SJCRH30 (cell line): ENCODE measurements around the gene ADIG. TPM values are rescaled to one million over a fixed set of nuclear protein-coding genes. Genes with fewer than 3 reads are reported as not detected.

Experiments
- DNase-seq, 2 experiments: peaks; one replicate each; pipeline ENCODE4 v3.0.0-alpha.2; 2015 to 2020
- H3K27ac ChIP-seq: fragments of 250-450 bp; sonication (Bioruptor Pico); 2 replicates; pipeline ENCODE4 v1.5.1; 2020; ENCODE audit warnings: mild to moderate bottlenecking, moderate library complexity
- H3K27me3 ChIP-seq: fragments of 250-450 bp; sonication (Bioruptor Pico); 2 replicates; pipeline ENCODE4 v1.5.1; 2020; ENCODE audit warnings: mild to moderate bottlenecking, moderate library complexity
- H3K36me3 ChIP-seq: fragments of 250-450 bp; sonication (Bioruptor Pico); 2 replicates; pipeline ENCODE4 v1.5.1; 2020; ENCODE audit warnings: mild to moderate bottlenecking, moderate library complexity
- H3K4me1 ChIP-seq: fragments of 250-450 bp; sonication (Bioruptor Pico); 2 replicates; pipeline ENCODE4 v1.5.1; 2020; ENCODE audit warnings: mild to moderate bottlenecking, moderate library complexity
- H3K4me3 ChIP-seq: fragments of 250-450 bp; sonication (Bioruptor Pico); 2 replicates; pipeline ENCODE4 v1.5.1; 2020; ENCODE audit warnings: mild to moderate bottlenecking, moderate library complexity
- H3K9me3 ChIP-seq: fragments of 250-450 bp; sonication (Bioruptor Pico); replicated peaks from 2 replicates; pipeline ENCODE4 v1.5.1; 2020; ENCODE audit warnings: mild to moderate bottlenecking, moderate library complexity
- total RNA-seq: library from RNA; depleted of rRNA; stranded (reverse); fragments of >200 nt; shearing (Covaris generic); gene quantifications from 2 replicates; pipeline ENCODE4 v1.2.3, GENCODE V29; 2014; rRNA removed

ADIG gene
- total RNA-seq = not detected in 2 replicates

DNA sequence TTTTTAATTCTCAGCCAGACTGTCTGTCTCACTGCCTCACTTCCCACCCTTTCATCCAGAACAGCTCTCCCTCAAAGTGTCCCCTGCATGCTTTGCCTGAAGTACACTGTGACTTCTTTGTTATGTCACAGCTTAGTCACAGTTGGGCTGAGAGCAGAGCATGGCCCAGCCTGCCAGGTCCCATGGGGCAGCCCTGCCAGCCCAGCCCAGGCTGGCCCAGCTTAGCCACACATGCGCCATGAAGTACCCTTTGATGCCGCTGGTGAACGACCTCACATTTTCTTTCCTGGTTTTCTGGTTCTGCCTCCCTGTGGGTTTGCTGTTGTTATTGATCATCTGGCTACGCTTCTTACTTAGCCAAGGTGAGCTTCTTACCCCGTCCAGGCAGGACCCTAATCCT lies at the start of gene ADIG:
TSS of gene ADIG (plus strand) at position 185 of the 400 bp plus-strand sequence. CDS start at position 239, 54 bp downstream.
- Histone ChIP-seq H3K27ac (no peak within 1 kb of the TSS), H3K4me1 (no peaks in the 10 kb centered on the region), H3K9me3 (no peaks in the 10 kb centered on the region), H3K4me3 (no peak within 1 kb of the TSS), H3K36me3 (peaks cover 8% of the 10 kb centered on the region; the same call in 1 of the 2 replicates), H3K27me3 (no peaks in the 10 kb centered on the region; the same call in 1 of the 2 replicates)
- peak; percentile 37 to 51 for DNase-seq

DNA sequence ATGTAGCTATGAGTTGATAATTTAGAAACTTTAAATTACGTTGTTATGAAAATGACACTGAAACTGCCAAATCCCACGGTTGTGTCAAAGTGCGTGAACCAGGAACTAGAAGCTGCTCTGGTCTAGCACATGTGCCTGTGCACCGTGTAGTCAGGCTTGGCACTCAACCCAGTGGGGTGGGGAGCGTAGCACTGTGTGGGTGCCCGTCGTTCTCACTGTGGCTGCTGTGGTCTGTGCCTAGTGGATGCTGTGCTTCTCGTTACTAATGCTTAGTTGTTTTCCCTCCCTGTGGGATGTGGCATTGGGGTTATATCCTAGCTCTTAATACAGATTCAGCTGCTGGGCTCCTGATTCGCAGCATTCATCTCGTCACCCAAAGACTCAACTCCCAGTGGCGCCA lies 46.2 kb upstream of the ADIG start:
- DNase-seq = no peak
- Histone ChIP-seq H3K4me3 (no peak overlapping the region), H3K36me3 (peaks cover 78% of the 10 kb centered on the region), H3K27ac (no peak overlapping the region), H3K27me3 (no peaks in the 10 kb centered on the region), H3K4me1 (no peaks in the 10 kb centered on the region), H3K9me3 (no peaks in the 10 kb centered on the region)

DNA sequence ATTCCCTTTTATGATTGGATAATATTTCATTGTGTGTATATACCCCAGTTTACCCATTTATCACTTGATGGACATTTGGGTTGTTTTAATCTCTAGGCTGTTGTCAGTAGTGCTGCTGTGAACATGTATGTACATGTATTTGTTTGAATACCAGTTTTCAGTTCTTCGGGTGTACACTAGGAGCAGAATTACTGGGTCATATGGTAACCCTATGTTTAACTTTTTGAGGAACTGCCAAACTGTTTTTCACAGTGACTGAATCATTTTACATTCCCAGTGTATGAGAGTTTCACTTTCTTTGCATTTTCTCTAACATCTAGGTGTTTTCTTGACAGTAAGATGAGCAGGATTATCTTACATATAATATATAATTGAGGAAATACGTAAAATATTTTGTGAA lies 44.7 kb upstream of the ADIG start:
- Histone ChIP-seq H3K27me3 (no peaks in the 10 kb centered on the region), H3K36me3 (peaks cover 82% of the 10 kb centered on the region)
- no peak for DNase-seq

DNA sequence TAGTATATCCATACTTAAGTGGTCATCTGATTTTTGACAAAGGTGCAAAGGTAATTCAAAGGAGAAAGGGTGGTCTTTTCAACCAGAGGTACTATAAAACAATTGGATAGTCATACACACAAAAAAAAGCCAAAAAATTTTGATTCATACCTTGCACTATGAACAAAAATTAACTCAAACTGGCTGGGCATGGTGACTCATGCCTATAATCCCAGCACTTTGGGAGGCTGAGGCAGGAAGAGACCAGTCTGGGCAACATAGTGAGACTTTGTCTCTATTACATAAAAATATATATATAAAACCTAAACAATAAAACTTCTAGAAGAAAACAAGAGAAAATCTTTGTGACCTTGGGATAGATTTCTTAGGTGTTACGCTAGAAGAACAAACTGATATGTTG lies 43.8 kb upstream of the ADIG start:
- Histone ChIP-seq H3K27ac (no peak overlapping the region), H3K9me3 (no peaks in the 10 kb centered on the region), H3K36me3 (peaks cover 86% of the 10 kb centered on the region), H3K4me3 (no peak overlapping the region), H3K4me1 (no peaks in the 10 kb centered on the region), H3K27me3 (no peaks in the 10 kb centered on the region)
- DNase-seq = no peak

More for the DNA sequence above, 44.7 kb upstream of the ADIG start:
- Histone ChIP-seq H3K4me3 (no peak overlapping the region), H3K4me1 (no peaks in the 10 kb centered on the region), H3K9me3 (no peaks in the 10 kb centered on the region), H3K27ac (no peak overlapping the region)

DNA sequence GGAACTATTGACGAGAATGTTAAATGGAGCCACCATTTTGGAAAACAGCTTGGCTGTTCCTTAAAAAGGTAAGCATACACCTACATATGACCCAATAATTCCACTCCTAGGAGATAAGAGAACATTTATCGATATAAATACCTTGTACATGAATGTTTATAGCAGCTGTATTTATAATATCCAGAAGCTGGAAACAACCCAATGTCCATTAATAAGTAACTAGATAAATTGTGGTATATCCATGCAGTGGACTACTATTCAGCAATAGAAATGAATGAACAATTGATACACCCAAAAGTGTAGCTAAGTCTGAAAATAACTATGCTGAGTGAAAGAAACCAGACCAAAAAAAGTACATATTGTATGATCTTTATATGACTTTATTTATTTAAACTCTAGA lies 42.2 kb upstream of the ADIG start:
- Histone ChIP-seq H3K27me3 (no peaks in the 10 kb centered on the region), H3K27ac (no peak overlapping the region), H3K9me3 (no peaks in the 10 kb centered on the region), H3K4me3 (no peak overlapping the region), H3K4me1 (no peaks in the 10 kb centered on the region), H3K36me3 (peaks cover 78% of the 10 kb centered on the region)
- no peak for DNase-seq

DNA sequence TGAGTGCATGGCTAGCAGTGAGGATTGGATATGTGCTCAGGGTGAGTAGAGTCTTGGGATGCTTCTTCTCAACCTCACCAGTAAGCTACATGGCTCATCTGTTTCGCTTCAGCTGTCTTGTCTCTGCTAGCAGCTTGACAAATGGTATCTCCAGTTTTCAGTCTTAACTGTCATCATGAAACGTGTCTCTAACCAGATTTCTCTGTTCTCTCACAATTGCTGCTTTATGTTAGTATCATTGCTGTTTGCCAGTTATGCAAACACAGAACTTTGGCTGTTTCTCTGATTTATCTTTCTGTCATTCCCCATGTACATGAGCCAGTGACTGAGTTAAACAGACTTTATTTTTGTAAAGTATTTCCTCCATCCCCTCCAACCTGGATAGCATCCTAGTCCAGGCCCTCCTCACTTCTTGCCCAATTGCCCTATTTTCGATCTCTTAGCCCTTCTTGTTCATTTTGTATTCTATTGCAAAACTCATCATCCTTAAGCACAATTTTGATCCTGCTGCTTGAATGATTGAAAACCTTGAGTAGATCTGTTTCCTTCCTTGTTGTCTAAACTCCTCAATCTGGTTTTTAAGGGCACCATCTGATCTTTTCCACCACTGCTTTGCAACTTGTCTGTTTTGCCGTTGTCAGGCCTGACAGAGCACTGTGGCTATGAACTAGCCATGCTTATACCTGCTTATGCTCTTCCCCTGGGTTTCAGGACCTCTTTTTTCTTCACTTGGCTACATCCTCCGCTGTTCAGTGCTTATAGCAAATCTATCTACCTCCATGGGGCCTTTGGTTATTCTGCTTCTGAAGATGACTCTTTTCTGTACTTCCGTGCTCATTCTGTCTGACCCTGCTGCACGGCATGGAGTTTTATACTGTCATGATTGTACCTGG lies 37.7 kb upstream of the ADIG start:
- Histone ChIP-seq H3K27ac (no peak overlapping the region), H3K4me1 (no peaks in the 10 kb centered on the region), H3K4me3 (no peak overlapping the region), H3K9me3 (no peaks in the 10 kb centered on the region; the same call in 1 of the 2 replicates), H3K27me3 (no peaks in the 10 kb centered on the region), H3K36me3 (peaks cover 85% of the 10 kb centered on the region)
- DNase-seq = no peak

DNA sequence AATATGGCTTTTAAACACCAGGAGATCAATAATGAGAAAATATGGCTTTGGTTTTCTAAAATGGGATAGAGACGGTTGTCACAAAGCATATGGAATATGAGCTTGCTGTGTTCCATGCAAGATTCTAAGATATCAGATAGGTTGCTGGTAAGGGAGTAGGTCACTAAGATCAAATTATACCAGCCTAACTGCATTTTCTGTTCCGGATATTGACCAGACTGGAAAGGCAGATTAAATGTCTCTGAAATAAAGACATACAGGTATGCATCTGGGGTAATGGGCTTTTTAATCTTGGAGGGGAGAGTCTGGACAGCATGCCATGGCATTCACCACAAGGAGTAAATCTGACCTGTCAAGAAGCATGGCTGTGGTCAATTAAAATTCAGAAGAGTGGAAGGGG lies 35.2 kb upstream of the ADIG start:
- Histone ChIP-seq H3K9me3 (no peaks in the 10 kb centered on the region; the same call in 1 of the 2 replicates), H3K4me3 (no peak overlapping the region), H3K36me3 (peaks cover 82% of the 10 kb centered on the region), H3K4me1 (no peaks in the 10 kb centered on the region), H3K27me3 (no peaks in the 10 kb centered on the region), H3K27ac (no peak overlapping the region)
- no peak for DNase-seq

DNA sequence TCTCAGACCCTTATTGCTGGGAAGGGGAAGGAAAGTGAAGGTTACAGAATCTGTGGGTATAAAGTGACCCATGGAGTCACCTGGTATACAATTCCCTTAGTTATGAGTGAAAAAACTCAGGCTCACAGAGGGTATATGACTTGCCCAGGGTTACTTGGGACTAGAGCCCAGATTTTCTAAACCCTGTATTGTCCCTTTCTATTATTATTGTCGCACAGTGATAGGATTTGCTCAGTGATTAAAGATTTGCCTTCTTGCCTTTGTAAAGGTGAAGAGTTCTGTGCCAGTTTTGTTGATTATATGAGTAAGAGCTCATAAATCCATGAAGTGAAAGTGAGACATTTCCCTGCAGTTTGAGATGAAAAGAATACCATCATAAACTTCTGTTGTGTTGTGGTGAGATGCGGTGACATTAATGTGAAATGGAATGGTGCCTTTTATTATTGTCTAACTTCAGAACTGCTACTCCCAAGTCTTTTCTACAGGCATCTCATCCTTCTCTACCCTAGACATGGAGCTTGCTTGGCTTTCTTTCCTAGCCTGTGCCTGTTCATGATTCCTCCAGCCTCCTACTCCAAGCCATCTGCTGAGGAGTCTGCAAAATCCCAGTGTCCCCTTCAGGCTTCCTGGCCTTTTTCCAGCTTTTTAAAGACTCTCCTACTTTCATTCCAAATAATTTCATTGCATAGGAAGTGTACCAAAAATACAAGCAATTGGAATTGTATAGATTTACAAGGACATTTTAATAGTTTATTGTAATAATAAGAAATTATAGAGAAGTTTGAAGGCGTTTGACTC lies 33.5 kb upstream of the ADIG start:
- no peak for DNase-seq
- H3K36me3 ChIP-seq = peaks cover 81% of the 10 kb centered on the region

DNA sequence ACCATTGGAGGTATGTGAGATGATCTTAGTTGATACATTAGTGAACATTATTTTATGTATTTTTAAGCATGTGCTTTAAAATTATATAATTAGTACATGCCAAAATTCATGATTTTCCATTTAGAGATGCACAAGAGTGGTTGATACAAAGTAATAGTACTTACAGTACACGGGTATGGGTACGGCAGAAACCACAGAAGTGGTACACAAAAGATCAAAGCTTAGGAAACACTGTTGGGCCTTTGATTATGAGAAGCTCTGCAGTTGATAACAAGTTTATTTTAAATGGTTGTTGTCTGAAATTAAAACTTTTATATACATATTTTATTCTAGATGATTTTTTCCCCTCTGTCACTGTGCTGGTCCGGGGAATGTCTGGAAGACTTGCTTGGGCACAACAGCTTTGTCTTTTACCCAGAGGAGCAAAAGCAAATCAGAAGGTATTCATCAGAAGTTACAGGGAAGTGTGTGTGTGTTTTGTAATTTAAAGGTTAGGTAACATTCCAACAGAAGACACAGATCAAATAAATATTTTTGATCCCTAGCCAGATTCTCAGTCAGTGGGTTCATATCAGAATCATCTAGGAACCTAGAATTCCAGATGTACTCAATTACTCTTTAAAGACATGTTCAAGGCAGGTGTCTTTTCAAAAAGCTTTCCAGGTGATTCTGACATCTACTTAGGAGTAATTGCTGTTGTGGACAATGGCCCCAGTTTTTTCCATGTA lies 32.5 kb upstream of the ADIG start:
- no peak overlapping the region for H3K4me3 ChIP-seq
- H3K36me3 ChIP-seq = peaks cover 86% of the 10 kb centered on the region
- H3K27ac ChIP-seq = no peak overlapping the region
- H3K27me3 ChIP-seq = no peaks in the 10 kb centered on the region
- DNase-seq = no peak
- no peaks in the 10 kb centered on the region for H3K4me1 ChIP-seq
- no peaks in the 10 kb centered on the region; the same call in 1 of the 2 replicates for H3K9me3 ChIP-seq

More for the DNA sequence above, 33.5 kb upstream of the ADIG start:
- no peak overlapping the region for H3K27ac ChIP-seq
- no peaks in the 10 kb centered on the region; the same call in 1 of the 2 replicates for H3K9me3 ChIP-seq
- no peaks in the 10 kb centered on the region for H3K4me1 ChIP-seq
- H3K4me3 ChIP-seq = no peak overlapping the region
- H3K27me3 ChIP-seq = no peaks in the 10 kb centered on the region

DNA sequence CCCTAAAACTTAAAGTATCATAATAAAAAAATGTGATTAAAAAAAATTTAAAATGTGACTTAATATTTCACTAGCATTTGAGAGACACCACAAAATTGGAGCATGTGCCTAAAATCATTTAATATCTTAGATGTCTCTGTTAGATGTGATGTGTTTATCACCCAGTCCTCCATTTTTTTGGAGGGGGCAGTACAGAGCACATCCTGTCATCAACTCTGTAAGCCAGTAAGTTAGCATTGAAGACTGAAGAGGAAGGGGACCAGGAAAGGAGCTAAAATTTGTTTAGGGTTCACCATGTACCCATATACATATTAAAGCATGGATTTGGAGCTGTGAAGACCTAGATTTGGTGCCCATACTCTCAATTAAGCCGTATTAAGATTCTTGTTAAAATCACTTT lies 30.7 kb upstream of the ADIG start:
- H3K27ac ChIP-seq = no peak overlapping the region
- H3K4me1 ChIP-seq = no peaks in the 10 kb centered on the region
- H3K4me3 ChIP-seq = no peak overlapping the region
- H3K9me3 ChIP-seq = no peaks in the 10 kb centered on the region; the same call in 1 of the 2 replicates
- DNase-seq = peak in 1 of 2 experiments; percentile 14
- H3K36me3 ChIP-seq = peaks cover 91% of the 10 kb centered on the region
- no peaks in the 10 kb centered on the region for H3K27me3 ChIP-seq

DNA sequence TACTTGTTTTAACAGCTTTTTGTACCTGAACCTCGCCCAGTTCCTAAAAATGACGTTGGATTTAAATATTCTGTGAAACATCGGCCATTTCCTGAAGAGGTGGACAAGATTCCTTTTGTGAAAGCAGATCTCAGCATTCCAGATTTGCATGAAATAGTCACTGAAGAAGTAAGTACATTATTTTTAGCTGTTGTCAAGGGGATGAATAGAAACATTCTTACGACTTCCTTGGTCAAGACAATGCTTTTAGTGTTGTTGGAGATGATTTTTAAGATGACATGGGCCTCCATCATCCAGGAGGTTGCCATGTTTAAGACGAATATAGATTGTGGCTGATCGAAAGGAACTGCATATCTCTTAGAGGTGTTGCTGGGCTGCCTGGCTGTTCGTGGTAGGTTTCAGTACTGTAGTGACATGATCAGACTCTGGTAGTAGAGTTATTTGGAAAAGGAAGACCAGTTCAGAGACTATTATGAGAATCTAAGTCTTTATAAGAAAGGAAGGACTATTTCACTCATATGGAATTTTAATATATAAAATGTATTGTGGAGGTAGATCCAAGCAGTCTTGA lies 29.9 kb upstream of the ADIG start:
- Histone ChIP-seq H3K9me3 (no peaks in the 10 kb centered on the region; the same call in 1 of the 2 replicates), H3K36me3 (peaks cover 90% of the 10 kb centered on the region), H3K27me3 (no peaks in the 10 kb centered on the region), H3K4me1 (no peaks in the 10 kb centered on the region), H3K27ac (no peak overlapping the region), H3K4me3 (no peak overlapping the region)
- no peak for DNase-seq

DNA sequence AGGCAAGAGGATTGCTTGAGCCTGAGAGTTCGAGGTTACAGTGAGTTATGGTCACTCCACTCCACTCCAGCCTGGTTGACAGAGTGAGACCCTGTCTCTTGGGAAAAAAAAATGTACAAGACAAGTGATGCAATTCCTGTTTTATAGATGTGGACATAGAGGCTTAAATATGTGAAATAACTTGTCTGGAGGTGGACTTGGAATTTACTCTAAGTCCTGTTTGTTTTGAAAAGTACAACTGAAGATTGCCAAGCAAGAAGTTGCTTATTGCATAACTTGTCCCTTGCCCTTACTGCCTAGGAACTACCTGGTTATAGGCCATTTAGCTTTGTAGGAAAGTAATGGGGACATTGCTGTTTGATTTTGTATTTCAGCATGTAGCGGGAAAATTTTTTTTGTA lies 26.0 kb upstream of the ADIG start:
- Histone ChIP-seq H3K36me3 (peaks cover 81% of the 10 kb centered on the region), H3K9me3 (no peaks in the 10 kb centered on the region), H3K4me1 (no peaks in the 10 kb centered on the region), H3K27ac (no peak overlapping the region), H3K4me3 (no peak overlapping the region), H3K27me3 (no peaks in the 10 kb centered on the region)
- DNase-seq = no peak

DNA sequence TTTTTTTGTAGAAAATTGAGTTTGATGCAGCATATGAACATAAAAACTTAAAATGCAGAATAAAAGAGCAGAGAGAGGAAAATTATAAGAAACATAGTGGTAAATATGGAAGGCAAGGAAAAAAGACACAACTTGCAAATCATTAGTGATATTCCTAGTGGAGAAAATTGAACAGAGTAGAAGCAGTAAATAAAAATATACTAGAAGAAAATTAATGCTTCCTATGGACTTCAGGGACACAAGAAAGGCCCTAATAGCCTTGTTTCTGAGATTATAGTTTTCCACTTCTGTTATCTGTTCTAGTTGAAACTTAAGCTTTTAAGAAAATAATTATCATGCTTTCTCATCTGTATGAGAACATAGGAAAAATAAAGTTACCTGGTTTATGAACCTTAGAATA lies 25.6 kb upstream of the ADIG start:
- no peak for DNase-seq
- no peaks in the 10 kb centered on the region for H3K27me3 ChIP-seq
- no peak overlapping the region for H3K27ac ChIP-seq
- H3K4me1 ChIP-seq = no peaks in the 10 kb centered on the region
- peaks cover 78% of the 10 kb centered on the region for H3K36me3 ChIP-seq
- H3K9me3 ChIP-seq = no peaks in the 10 kb centered on the region
- H3K4me3 ChIP-seq = no peak overlapping the region

DNA sequence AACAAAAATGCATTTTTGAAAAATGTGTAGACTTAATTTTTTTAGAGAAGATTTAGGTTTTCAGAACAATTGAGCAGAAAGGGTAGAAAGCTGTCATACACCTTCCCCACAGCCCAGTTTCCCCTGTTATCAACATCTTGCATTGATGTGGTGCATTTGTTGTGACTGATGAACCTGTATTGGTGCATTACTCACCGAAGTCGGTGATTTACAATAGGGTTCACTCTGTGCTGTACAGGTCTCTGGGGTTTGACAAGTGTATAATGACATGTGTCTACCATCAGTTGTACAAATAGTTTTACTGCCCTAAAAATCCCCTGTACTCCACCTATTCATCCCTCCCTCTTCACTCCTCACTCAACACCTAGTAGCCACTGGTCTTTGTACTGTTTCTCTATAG lies 23.8 kb upstream of the ADIG start:
- Histone ChIP-seq H3K27me3 (no peaks in the 10 kb centered on the region), H3K27ac (no peak overlapping the region), H3K36me3 (peaks cover 70% of the 10 kb centered on the region), H3K4me1 (no peaks in the 10 kb centered on the region), H3K9me3 (no peaks in the 10 kb centered on the region), H3K4me3 (no peak overlapping the region)
- no peak for DNase-seq
